Neural cell (in vitro differentiated cells): ENCODE results near the gene MAML3. TPM values are rescaled to one million over a fixed set of nuclear protein-coding genes. Genes with fewer than 3 reads are reported as not detected.

Experiments used
- H2AFZ ChIP-seq: fragments of 200-600, 300-800 bp; sonication (generic), shearing (Covaris generic); 2 replicates; pipeline ENCODE4 v1.6.0; 2014; ENCODE audit warnings: low read depth, mild to moderate bottlenecking, antibody characterized with exemption, low read length, moderate library complexity
- H3F3A ChIP-seq: fragments of 200-600 bp; shearing (Covaris generic); 2 replicates; pipeline ENCODE4 v1.6.1; 2016; ENCODE audit warnings: mild to moderate bottlenecking, moderate library complexity, mixed read lengths, antibody characterized with exemption, low read length; ENCODE audit not compliant: insufficient read depth, poor library complexity, severe bottlenecking
- H3K27ac ChIP-seq: fragments of 200-600, 300-800 bp; sonication (generic), shearing (Covaris generic); 2 replicates; pipeline ENCODE4 v1.5.1; 2014; ENCODE audit warnings: mild to moderate bottlenecking, low read length, moderate library complexity
- H3K27me3 ChIP-seq: fragments of 300-800, 200-600 bp; sonication (generic), shearing (Covaris generic); 2 replicates; pipeline ENCODE4 v1.6.0; 2014; ENCODE audit warnings: mild to moderate bottlenecking, low read depth, low read length, moderate library complexity; ENCODE audit not compliant: insufficient read depth
- H3K36me3 ChIP-seq: fragments of 300-800, 200-600 bp; sonication (generic), shearing (Covaris generic); 2 replicates; pipeline ENCODE4 v1.5.1; 2014; ENCODE audit warnings: mild to moderate bottlenecking, antibody characterized with exemption, low read length, moderate library complexity; ENCODE audit not compliant: insufficient read depth
- H3K4me2 ChIP-seq: fragments of 300-800, 200-600 bp; sonication (generic), shearing (Covaris generic); 2 replicates; pipeline ENCODE4 v1.6.0; 2014; ENCODE audit warnings: mild to moderate bottlenecking, low read length
- H3K4me3 ChIP-seq: fragments of 300-800, 200-600 bp; sonication (generic), shearing (Covaris generic); 2 replicates; pipeline ENCODE4 v1.5.1; 2014; ENCODE audit warnings: mild to moderate bottlenecking, low read length, moderate library complexity
- H3K79me2 ChIP-seq: fragments of 200-600 bp; shearing (Covaris generic); replicated peaks from 2 replicates; pipeline ENCODE4 v1.6.0; 2014; ENCODE audit warnings: mild to moderate bottlenecking, low read length, moderate library complexity; ENCODE audit not compliant: insufficient read depth
- H3K9ac ChIP-seq: fragments of 300-800, 200-600 bp; sonication (generic), shearing (Covaris generic); 2 replicates; pipeline ENCODE4 v1.6.1; 2016; ENCODE audit warnings: mild to moderate bottlenecking, low read length, mixed read lengths
- H3K9me2 ChIP-seq: fragments of 200-600 bp; shearing (Covaris generic); 2 replicates; pipeline ENCODE4 v1.6.1; 2016; ENCODE audit warnings: mild to moderate bottlenecking, low read length, mixed read lengths; ENCODE audit not compliant: insufficient read depth
- H3K9me3 ChIP-seq: fragments of 200-600, 300-800 bp; sonication (generic), shearing (Covaris generic); 2 replicates; pipeline ENCODE4 v1.6.1; 2016; ENCODE audit warnings: mild to moderate bottlenecking, mixed run types, low read length, moderate library complexity, mixed read lengths
- H4K20me1 ChIP-seq: fragments of 200-600 bp; shearing (Covaris generic); 2 replicates; pipeline ENCODE4 v1.6.1; 2016; ENCODE audit warnings: mild to moderate bottlenecking, mixed run types; ENCODE audit not compliant: insufficient read depth
- EP300 ChIP-seq: fragments of 450-650 bp; conservative IDR thresholded peaks from 2 replicates; pipeline ENCODE4 v1.6.1; 2014; ENCODE audit warnings: antibody characterized with exemption, mild to moderate bottlenecking, moderate library complexity; ENCODE audit not compliant: poor library complexity, severe bottlenecking
- EZH2 ChIP-seq: fragments of 200-600, 300-800 bp; shearing (Covaris generic), sonication (generic); IDR thresholded peaks from 2 replicates; pipeline ENCODE4 v1.6.1; 2014; ENCODE audit warnings: antibody characterized with exemption, low read length, borderline replicate concordance, mild to moderate bottlenecking; ENCODE audit not compliant: insufficient read depth, poor library complexity, severe bottlenecking
- MXI1 ChIP-seq: fragments of 450-650 bp; conservative IDR thresholded peaks from 2 replicates; pipeline ENCODE4 v1.6.1; 2014; ENCODE audit warnings: antibody characterized with exemption, mild to moderate bottlenecking; ENCODE audit not compliant: poor library complexity, severe bottlenecking
- POLR2AphosphoS5 ChIP-seq: IDR thresholded peaks from 2 replicates; pipeline ENCODE4 v1.6.1; 2012
- RAD21 ChIP-seq: fragments of 450-650 bp; conservative IDR thresholded peaks from 2 replicates; pipeline ENCODE4 v1.6.1; 2014; ENCODE audit warnings: antibody characterized with exemption, mild to moderate bottlenecking, moderate library complexity
- SMC3 ChIP-seq: fragments of 450-650 bp; conservative IDR thresholded peaks from 2 replicates; pipeline ENCODE4 v1.6.1; 2014; ENCODE audit warnings: antibody characterized with exemption, mild to moderate bottlenecking, moderate library complexity; ENCODE audit not compliant: poor library complexity
- TAF1 ChIP-seq: IDR thresholded peaks from 2 replicates; pipeline ENCODE4 v1.6.1; 2012; ENCODE audit warnings: low read depth
- polyA plus RNA-seq: library from polyadenylated mRNA; depleted of rRNA; stranded (reverse); fragments of >200 nt; gene quantifications from 2 replicates; pipeline ENCODE4 v1.2.3, GENCODE V29; 2014
- TF ChIP-seq, protein P1 (sequence below): IDR thresholded peaks from 2 replicates; pipeline ENCODE4 v1.6.1; 2012; ENCODE audit warnings: borderline replicate concordance
- TF ChIP-seq, protein P2 (sequence below): fragments of 450-650 bp; IDR thresholded peaks from 2 replicates; pipeline ENCODE4 v1.5.1; 2014; ENCODE audit warnings: antibody characterized with exemption, mild to moderate bottlenecking, moderate library complexity; ENCODE audit not compliant: poor library complexity, severe bottlenecking

MAML3 gene
- polyA plus RNA-seq, 1 donor from 2014 or later = 10.2 TPM

DNA sequence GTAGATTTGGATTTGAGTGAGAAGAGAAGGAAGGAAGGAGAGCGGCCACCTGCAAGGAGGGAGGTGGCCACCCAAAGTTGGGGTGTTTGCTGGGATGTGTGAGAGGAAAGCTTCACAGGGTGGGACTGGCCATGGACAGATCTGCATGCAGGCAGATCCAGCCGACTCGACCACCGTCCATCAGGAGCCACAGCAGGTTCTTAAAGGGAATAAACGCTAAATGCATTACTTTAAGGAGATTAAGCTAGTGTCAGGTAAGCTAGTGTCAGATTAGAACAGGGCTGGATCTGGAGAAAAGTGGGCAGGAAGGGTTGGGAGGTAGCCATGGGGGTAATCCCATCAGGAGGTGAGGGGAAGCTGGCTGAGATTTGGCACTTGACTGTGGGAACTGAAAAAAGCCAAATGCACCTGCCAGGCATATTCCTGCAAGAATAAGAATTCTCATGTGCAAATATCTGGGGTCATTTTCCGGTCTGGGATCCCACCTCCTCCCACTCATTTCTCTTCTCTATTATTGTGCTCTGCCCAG lies 408.8 kb downstream of the MAML3 start:
- no peaks in the 10 kb centered on the region for H3K36me3 ChIP-seq
- H4K20me1 ChIP-seq = no peaks in the 10 kb centered on the region
- H3K9me3 ChIP-seq = no peaks in the 10 kb centered on the region
- H3K9ac ChIP-seq = no peak overlapping the region
- TF ChIP-seq, protein P1, sequence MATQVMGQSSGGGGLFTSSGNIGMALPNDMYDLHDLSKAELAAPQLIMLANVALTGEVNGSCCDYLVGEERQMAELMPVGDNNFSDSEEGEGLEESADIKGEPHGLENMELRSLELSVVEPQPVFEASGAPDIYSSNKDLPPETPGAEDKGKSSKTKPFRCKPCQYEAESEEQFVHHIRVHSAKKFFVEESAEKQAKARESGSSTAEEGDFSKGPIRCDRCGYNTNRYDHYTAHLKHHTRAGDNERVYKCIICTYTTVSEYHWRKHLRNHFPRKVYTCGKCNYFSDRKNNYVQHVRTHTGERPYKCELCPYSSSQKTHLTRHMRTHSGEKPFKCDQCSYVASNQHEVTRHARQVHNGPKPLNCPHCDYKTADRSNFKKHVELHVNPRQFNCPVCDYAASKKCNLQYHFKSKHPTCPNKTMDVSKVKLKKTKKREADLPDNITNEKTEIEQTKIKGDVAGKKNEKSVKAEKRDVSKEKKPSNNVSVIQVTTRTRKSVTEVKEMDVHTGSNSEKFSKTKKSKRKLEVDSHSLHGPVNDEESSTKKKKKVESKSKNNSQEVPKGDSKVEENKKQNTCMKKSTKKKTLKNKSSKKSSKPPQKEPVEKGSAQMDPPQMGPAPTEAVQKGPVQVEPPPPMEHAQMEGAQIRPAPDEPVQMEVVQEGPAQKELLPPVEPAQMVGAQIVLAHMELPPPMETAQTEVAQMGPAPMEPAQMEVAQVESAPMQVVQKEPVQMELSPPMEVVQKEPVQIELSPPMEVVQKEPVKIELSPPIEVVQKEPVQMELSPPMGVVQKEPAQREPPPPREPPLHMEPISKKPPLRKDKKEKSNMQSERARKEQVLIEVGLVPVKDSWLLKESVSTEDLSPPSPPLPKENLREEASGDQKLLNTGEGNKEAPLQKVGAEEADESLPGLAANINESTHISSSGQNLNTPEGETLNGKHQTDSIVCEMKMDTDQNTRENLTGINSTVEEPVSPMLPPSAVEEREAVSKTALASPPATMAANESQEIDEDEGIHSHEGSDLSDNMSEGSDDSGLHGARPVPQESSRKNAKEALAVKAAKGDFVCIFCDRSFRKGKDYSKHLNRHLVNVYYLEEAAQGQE = no peak
- H3K27ac ChIP-seq = no peak overlapping the region
- H3K27me3 ChIP-seq = no peaks in the 10 kb centered on the region
- no peaks in the 10 kb centered on the region for H3K79me2 ChIP-seq
- no peaks in the 10 kb centered on the region for H3K9me2 ChIP-seq
- no peak overlapping the region for H3K4me3 ChIP-seq
- peaks cover 8% of the 10 kb centered on the region for H3F3A ChIP-seq
- no peak overlapping the region for H3K4me2 ChIP-seq
- H2AFZ ChIP-seq = no peak overlapping the region

DNA sequence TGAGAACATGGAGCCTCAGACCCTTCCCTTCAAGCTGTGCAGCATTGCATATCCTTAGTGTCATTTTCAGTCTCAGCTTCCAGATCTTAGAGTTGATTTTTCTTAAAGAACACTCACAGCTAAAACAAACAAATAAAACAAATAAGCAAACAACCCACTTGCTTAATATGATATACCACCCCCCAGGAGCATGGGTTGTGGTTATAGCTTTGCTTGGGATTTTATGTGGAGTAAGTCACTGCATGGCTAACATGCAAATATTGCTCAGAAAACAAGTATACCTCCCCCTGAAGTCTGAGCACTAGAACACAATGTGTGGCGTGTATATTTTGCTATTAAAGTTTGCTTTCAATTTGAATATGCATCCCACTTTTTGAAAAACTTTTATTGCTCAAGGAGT lies 409.8 kb downstream of the MAML3 start:
- Histone ChIP-seq H3K4me3 (no peak overlapping the region), H3K36me3 (no peaks in the 10 kb centered on the region), H3K27me3 (no peaks in the 10 kb centered on the region), H3K79me2 (no peaks in the 10 kb centered on the region), H3K9me3 (no peaks in the 10 kb centered on the region), H3K9ac (no peak overlapping the region), H3K4me2 (no peak overlapping the region), H4K20me1 (no peaks in the 10 kb centered on the region), H3K27ac (no peak overlapping the region), H2AFZ (no peak overlapping the region), H3F3A (peaks cover 5% of the 10 kb centered on the region), H3K9me2 (no peaks in the 10 kb centered on the region)
- no peak for TF ChIP-seq EP300
- TF ChIP-seq POLR2AphosphoS5 = no peak
- TF ChIP-seq SMC3 = no peak

DNA sequence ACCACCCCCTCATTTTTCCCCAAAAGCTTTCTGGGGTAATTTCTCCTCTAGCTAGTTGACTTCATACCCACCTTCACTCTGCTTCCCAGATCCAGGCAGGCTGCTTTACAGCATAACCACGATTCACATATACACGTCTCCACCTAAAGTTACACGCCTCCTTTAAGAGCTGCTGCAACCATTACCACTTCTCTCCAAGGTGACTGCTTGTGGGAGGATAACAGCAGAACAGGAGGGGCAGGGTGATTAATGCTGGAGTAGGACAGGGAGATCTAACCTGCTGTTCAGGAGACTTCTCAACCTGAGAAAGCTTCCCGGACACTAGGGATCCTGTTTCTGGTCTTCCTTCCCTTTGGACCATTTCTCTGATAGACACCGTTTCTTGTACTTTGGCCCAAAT lies 411.0 kb downstream of the MAML3 start:
- no peaks in the 10 kb centered on the region for H3K27me3 ChIP-seq
- TF ChIP-seq EP300 (no peak), EZH2 (no peak), SMC3 (no peak), TAF1 (no peak), POLR2AphosphoS5 (no peak), RAD21 (no peak), MXI1 (no peak)
- TF ChIP-seq, protein P2, sequence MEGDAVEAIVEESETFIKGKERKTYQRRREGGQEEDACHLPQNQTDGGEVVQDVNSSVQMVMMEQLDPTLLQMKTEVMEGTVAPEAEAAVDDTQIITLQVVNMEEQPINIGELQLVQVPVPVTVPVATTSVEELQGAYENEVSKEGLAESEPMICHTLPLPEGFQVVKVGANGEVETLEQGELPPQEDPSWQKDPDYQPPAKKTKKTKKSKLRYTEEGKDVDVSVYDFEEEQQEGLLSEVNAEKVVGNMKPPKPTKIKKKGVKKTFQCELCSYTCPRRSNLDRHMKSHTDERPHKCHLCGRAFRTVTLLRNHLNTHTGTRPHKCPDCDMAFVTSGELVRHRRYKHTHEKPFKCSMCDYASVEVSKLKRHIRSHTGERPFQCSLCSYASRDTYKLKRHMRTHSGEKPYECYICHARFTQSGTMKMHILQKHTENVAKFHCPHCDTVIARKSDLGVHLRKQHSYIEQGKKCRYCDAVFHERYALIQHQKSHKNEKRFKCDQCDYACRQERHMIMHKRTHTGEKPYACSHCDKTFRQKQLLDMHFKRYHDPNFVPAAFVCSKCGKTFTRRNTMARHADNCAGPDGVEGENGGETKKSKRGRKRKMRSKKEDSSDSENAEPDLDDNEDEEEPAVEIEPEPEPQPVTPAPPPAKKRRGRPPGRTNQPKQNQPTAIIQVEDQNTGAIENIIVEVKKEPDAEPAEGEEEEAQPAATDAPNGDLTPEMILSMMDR = no peak
- TF ChIP-seq, protein P1 = no peak
- H3K9ac ChIP-seq = no peak overlapping the region
- H3K27ac ChIP-seq = no peak overlapping the region
- H3K4me3 ChIP-seq = no peak overlapping the region
- no peaks in the 10 kb centered on the region for H3K9me2 ChIP-seq
- no peak overlapping the region for H2AFZ ChIP-seq
- no peaks in the 10 kb centered on the region for H3K36me3 ChIP-seq
- H4K20me1 ChIP-seq = no peaks in the 10 kb centered on the region
- no peaks in the 10 kb centered on the region for H3K79me2 ChIP-seq
- H3K4me2 ChIP-seq = no peak overlapping the region
- no peaks in the 10 kb centered on the region for H3F3A ChIP-seq
- H3K9me3 ChIP-seq = no peaks in the 10 kb centered on the region
